Motor neuron (in vitro differentiated cells): ENCODE measurements around the gene SOCS6. TPM values are rescaled to one million over a fixed set of nuclear protein-coding genes. Genes with fewer than 3 reads are reported as not detected.
A peak's percentile ranks its signal among the peaks of the same experiment; 100 is the strongest.

Source experiments
- ATAC-seq, 8 experiments: fragments of 200-7000 bp; cut with Tn5 transposase; replicated peaks in 6 of 8; 2 replicates each; pipeline ENCODE4 v1.8.0; 2021; ENCODE audit warnings: mild to moderate bottlenecking in 8 of 8, moderate library complexity in 8 of 8
- H3K27ac ChIP-seq, 2 donors: fragments of 250-450 bp; sonication (Bioruptor Pico); 2 replicates each; pipeline ENCODE4 v1.9.0; 2021; ENCODE audit warnings: antibody characterized with exemption in 2 of 2, mild to moderate bottlenecking in 2 of 2, moderate library complexity in 1 of 2
- H3K4me1 ChIP-seq, 2 donors: fragments of 250-450 bp; sonication (Bioruptor Pico); replicated peaks in 1 of 2; 2 replicates each; pipeline ENCODE4 v1.6.1; 2021; ENCODE audit warnings: antibody characterized with exemption in 2 of 2, mild to moderate bottlenecking in 2 of 2, moderate library complexity in 1 of 2
- H3K4me3 ChIP-seq, 5 donors: fragments of 250-450 bp; sonication (Bioruptor Pico); 2 replicates each; pipeline ENCODE4 v1.9.0; 2021; ENCODE audit warnings: antibody characterized with exemption in 5 of 5, mild to moderate bottlenecking in 5 of 5, moderate library complexity in 4 of 5
- WGBS, 10 experiments: fragments of 450-650 bp; shearing (Covaris generic); methylation state at CpG; one replicate each; pipeline ENCODE4 v1.0.0; 2022; 5-methylcytosine and 5-hydroxymethylcytosine counted together
- in situ Hi-C, 9 experiments: fragments of 400-800 bp; cut with MboI; loops; one replicate each; pipeline ENCODE4 v1.15.0; 2021; ENCODE audit warnings: low sequenced_read_pairs in 9 of 9, low pct_unique_long_range_greater_than_20kb in 2 of 9; ENCODE audit not compliant: unreplicated experiment in 9 of 9
- total RNA-seq, 8 experiments: library from RNA; unstranded; fragments of 300-600 nt; gene quantifications; 2 replicates each; pipeline versions ENCODE4 v1.2.3 to v1.2.4, GENCODE V29; 2022

The SOCS6 gene
- total RNA-seq, 8 experiments from 2014 or later = 9.1 to 19.7 (median 13.3) TPM

GRCh38 chr18:70271742-70272141 is 17.1 kb upstream of the SOCS6 start:
- Histone ChIP-seq H3K4me1 (no peaks in the 10 kb centered on the region), H3K4me3 (no peak overlapping the region), H3K27ac (no peak overlapping the region)
- ATAC-seq = no peak
- in situ Hi-C loops = no loop called here
- WGBS, 10 experiments = 0 to 100% (median 67%) methylated on average over 1 to 3 of the region's 3 CpGs; no CpG with 5 or more reads in 1 of the 10 experiments

GRCh38 chr18:70273021-70273420 is 15.8 kb upstream of the SOCS6 start:
- 67 to 89% (median 87%) methylated on average over 1 of the region's 1 CpG; no CpG with 5 or more reads in 6 of the 10 experiments for WGBS, 10 experiments
- no peak overlapping the region for H3K4me3 ChIP-seq
- H3K4me1 ChIP-seq = no peaks in the 10 kb centered on the region
- in situ Hi-C loops = no loop called here
- no peak for ATAC-seq
- H3K27ac ChIP-seq = no peak overlapping the region

GRCh38 chr18:70276416-70277191 is 12.2 kb upstream of the SOCS6 start:
- no peak for ATAC-seq

GRCh38 chr18:70279470-70279869 is 9.4 kb upstream of the SOCS6 start:
- 76 to 93% (median 83%) methylated on average over 1 to 2 of the region's 2 CpGs; no CpG with 5 or more reads in 5 of the 10 experiments for WGBS, 10 experiments
- Histone ChIP-seq H3K4me1 (no peaks in the 10 kb centered on the region), H3K27ac (no peak overlapping the region), H3K4me3 (no peak overlapping the region)
- no peak for ATAC-seq
- in situ Hi-C loops = no loop called here

More at GRCh38 chr18:70276416-70277191, 12.2 kb upstream of the SOCS6 start:
- in situ Hi-C loops = no loop called here
- H3K4me1 ChIP-seq = no peaks in the 10 kb centered on the region
- H3K27ac ChIP-seq = no peak overlapping the region
- no peak overlapping the region for H3K4me3 ChIP-seq
- 0 to 100% (median 81%) methylated on average over 1 to 5 of the region's 5 CpGs for WGBS, 10 experiments

- no peak overlapping the region for H3K27ac ChIP-seq
- ATAC-seq = peak in 1 of 8 experiments; percentile 43
- no peaks in the 10 kb centered on the region for H3K4me1 ChIP-seq
- in situ Hi-C loops = loop anchor here in 1 of 9 experiments (10.0 kb wide), 1 partner anchor 155 kb away; no protein-coding TSS in a partner anchor
- no peak overlapping the region for H3K4me3 ChIP-seq
- WGBS, 10 experiments = 60 to 100% (median 75%) methylated on average over 3 to 5 of the region's 5 CpGs
Measured at GRCh38 chr18:70280007-70280925, 8.6 kb upstream of the SOCS6 start.

- H3K4me1 ChIP-seq = no peaks in the 10 kb centered on the region
- 67 to 100% (median 83%) methylated on average over 1 to 2 of the region's 2 CpGs; no CpG with 5 or more reads in 3 of the 10 experiments for WGBS, 10 experiments
- in situ Hi-C loops = loop anchor here in 1 of 9 experiments (10.0 kb wide), 1 partner anchor 150 kb away; no protein-coding TSS in a partner anchor
- H3K27ac ChIP-seq = no peak overlapping the region
- no peak for ATAC-seq
- H3K4me3 ChIP-seq = no peak overlapping the region
Measured at GRCh38 chr18:70284976-70285620, 3.7 kb upstream of the SOCS6 start.

GRCh38 chr18:70287731-70288130 is 1.1 kb upstream of the SOCS6 start:
- 71 to 100% (median 96%) methylated on average over 1 to 2 of the region's 2 CpGs for WGBS, 10 experiments
- Histone ChIP-seq H3K4me1 (peaks cover 9 to 11% of the 10 kb centered on the region in 2 donors), H3K4me3 (no peak overlapping the region), H3K27ac (no peak overlapping the region)
- ATAC-seq = no peak
- in situ Hi-C loops = loop anchor here in 1 of 9 experiments (10.0 kb wide), 1 partner anchor 147 kb away; no protein-coding TSS in a partner anchor

- H3K4me1 ChIP-seq = peaks cover 9 to 11% of the 10 kb centered on the region in 2 donors
- in situ Hi-C loops = loop anchor here in 1 of 9 experiments (10.0 kb wide), 1 partner anchor 146 kb away; no protein-coding TSS in a partner anchor
- peak in 7 of 8 experiments; percentile 31 to 56 (median 48) for ATAC-seq
- peak overlapping the region; percentile 78 to 93 for H3K27ac ChIP-seq
- WGBS, 10 experiments = 0 to 36% (median 11%) methylated on average over 1 to 8 of the region's 50 CpGs; no CpG with 5 or more reads in 1 of the 10 experiments
- H3K4me3 ChIP-seq = peak overlapping the region; percentile 81 to 96 (median 95)
Measured at GRCh38 chr18:70288171-70288850, 534 bp upstream of the SOCS6 start.

- 0 to 10% (median 1%) methylated on average over 1 to 13 of the region's 87 CpGs for WGBS, 10 experiments
- in situ Hi-C loops = loop anchor here in 1 of 9 experiments (10.0 kb wide), 1 partner anchor 145 kb away; no protein-coding TSS in a partner anchor
- H3K27ac ChIP-seq = peak overlapping the region; percentile 78 to 93
Measured at GRCh38 chr18:70289351-70290312, 787 bp downstream of the SOCS6 start.

GRCh38 chr18:70290482-70291294 is 1.8 kb downstream of the SOCS6 start:
- 20 to 57% (median 35%) methylated on average over 1 to 7 of the region's 11 CpGs; no CpG with 5 or more reads in 4 of the 10 experiments for WGBS, 10 experiments
- no peak for ATAC-seq
- Histone ChIP-seq H3K27ac (no peak overlapping the region), H3K4me1 (peaks cover 14 to 22% of the 10 kb centered on the region in 2 donors), H3K4me3 (peak overlapping the region; percentile 81 to 96 (median 95))
- in situ Hi-C loops = no loop called here

More at GRCh38 chr18:70289351-70290312, 787 bp downstream of the SOCS6 start:
- Histone ChIP-seq H3K4me3 (peak overlapping the region; percentile 81 to 96 (median 95)), H3K4me1 (peaks cover 11 to 13% of the 10 kb centered on the region in 2 donors)
- peak; percentile 55 to 76 (median 68) for ATAC-seq
